WERI-Rb-1 (cell line): Measurements from ENCODE around the gene VDR.

ENCODE experiments used
- DNase-seq: peaks from one replicate; pipeline ENCODE4 v3.0.0-alpha.2; 2020
- H3K27ac ChIP-seq: fragments of 250-450 bp; sonication (Bioruptor Pico); 2 replicates; pipeline ENCODE4 v1.5.1; 2020; ENCODE audit warnings: mild to moderate bottlenecking, moderate library complexity
- H3K27me3 ChIP-seq: fragments of 250-450 bp; sonication (Bioruptor Pico); 2 replicates; pipeline ENCODE4 v1.5.1; 2021; ENCODE audit warnings: mild to moderate bottlenecking, low read depth, moderate library complexity; ENCODE audit not compliant: insufficient read depth, severe bottlenecking
- H3K36me3 ChIP-seq: fragments of 250-450 bp; sonication (Bioruptor Pico); 2 replicates; pipeline ENCODE4 v1.5.1; 2020; ENCODE audit warnings: mild to moderate bottlenecking, moderate library complexity
- H3K4me3 ChIP-seq: 2 replicates; pipeline ENCODE4 v1.5.1; 2011; ENCODE audit warnings: low read depth, mild to moderate bottlenecking, control low read depth, low read length
- H3K9me3 ChIP-seq: fragments of 250-450 bp; sonication (Bioruptor Pico); 2 replicates; pipeline ENCODE4 v1.5.1; 2021; ENCODE audit warnings: mild to moderate bottlenecking, moderate library complexity; ENCODE audit not compliant: severe bottlenecking
- TF ChIP-seq, protein P1 (sequence below): IDR thresholded peaks from 2 replicates; pipeline ENCODE4 v1.5.1; 2011; ENCODE audit warnings: low read depth, mild to moderate bottlenecking, control low read depth, inconsistent platforms, low read length

VDR gene

DNA sequence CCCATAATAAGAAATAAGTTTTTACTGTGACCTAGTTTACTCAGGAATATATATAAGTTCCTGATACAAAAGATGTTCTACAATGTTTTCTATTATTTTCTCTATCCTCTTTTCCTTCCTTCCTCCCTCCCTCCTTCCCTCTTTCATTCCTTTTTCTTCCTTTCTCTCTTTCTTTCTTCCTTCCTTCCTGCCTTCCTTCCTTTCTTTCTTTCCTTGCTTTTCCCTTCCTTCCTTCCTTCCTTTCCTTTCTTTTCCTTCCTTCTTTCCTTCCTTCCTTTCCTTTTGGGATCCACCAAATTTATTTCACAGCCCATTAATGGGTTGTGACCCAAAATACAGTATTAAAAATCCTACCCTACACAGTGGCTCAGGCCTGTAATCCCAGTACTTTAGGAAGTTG, 3.9 kb upstream of the VDR start:
- DNase-seq: no peak
- TF ChIP-seq, protein P1, sequence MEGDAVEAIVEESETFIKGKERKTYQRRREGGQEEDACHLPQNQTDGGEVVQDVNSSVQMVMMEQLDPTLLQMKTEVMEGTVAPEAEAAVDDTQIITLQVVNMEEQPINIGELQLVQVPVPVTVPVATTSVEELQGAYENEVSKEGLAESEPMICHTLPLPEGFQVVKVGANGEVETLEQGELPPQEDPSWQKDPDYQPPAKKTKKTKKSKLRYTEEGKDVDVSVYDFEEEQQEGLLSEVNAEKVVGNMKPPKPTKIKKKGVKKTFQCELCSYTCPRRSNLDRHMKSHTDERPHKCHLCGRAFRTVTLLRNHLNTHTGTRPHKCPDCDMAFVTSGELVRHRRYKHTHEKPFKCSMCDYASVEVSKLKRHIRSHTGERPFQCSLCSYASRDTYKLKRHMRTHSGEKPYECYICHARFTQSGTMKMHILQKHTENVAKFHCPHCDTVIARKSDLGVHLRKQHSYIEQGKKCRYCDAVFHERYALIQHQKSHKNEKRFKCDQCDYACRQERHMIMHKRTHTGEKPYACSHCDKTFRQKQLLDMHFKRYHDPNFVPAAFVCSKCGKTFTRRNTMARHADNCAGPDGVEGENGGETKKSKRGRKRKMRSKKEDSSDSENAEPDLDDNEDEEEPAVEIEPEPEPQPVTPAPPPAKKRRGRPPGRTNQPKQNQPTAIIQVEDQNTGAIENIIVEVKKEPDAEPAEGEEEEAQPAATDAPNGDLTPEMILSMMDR: no peak
- H3K36me3 ChIP-seq: no peaks in the 10 kb centered on the region
- H3K4me3 ChIP-seq: no peak overlapping the region
- no peaks in the 10 kb centered on the region for H3K9me3 ChIP-seq
- peaks cover 25% of the 10 kb centered on the region for H3K27me3 ChIP-seq
- H3K27ac ChIP-seq: no peak overlapping the region

DNA sequence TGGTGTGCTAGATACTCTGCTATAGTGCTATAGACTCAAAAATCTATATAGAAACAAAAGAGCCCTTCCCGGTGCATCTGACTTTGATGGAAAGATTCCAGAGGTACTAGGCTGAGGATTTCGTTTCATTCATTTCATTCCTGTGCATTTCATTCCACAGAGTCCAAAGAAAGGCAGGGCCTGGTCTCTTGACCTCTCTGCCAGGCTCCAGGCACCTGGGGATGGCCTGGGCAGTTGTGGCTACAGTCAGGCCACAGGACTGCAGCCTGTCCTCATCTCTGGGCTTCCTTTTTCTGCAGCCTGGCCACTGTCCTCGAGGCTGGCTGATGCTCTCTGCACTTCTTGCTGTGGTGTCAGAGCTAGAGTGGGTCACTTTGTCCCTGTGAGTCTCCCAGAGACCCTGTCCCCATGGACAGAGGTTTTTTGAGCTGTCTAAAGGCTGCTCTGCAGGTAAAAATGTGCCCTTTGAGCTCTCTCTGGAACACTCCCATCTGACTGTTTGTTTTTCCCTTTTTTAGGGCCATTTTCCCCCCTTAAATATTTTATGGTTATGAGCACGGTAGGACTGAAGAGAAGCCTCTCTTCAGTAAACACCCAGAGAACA, 3.2 kb upstream of the VDR start:
- Histone ChIP-seq H3K36me3 (no peaks in the 10 kb centered on the region), H3K4me3 (no peak overlapping the region), H3K27ac (no peak overlapping the region), H3K9me3 (no peaks in the 10 kb centered on the region), H3K27me3 (peaks cover 31% of the 10 kb centered on the region)
- TF ChIP-seq, protein P1: no peak
- DNase-seq: no peak

DNA sequence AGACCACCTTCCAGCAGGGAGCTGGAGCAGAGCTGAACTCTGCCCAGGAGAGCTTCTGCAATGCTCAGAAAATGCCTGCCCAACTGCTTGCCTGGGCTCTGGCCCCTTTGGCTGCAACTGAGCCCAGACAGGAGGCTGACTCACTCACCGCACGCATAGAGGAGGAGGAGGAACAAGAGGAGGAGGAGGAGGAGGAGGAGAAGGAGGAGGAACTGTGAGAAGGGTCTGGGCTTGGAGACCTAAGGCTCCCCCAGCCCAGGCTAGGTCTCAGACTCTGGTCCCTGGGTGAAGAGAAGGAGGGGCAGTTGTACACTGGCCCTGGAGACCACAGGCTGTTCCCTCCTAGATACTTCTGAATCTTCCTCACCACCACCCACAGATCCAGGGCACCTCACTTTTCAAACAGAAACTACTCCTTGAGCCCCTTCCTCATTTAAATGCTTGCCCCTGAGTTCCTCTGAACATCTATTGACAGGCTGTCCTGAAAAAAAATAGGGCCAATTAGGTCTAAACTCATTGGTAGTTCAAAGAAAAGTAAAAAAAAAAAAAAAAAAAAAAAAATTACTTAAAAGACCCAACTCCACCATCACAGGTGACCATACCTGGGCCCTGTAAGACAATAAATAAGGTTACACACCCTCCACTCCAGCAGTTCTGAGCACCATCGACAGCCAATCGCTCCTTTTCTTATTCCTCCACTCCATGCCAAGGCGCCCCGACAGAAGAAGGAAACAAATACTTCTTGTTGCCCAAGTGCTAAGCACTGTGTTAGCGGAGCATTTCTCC, 674 bp downstream of the VDR start:
- Histone ChIP-seq H3K27ac (no peak overlapping the region), H3K4me3 (peak overlapping the region; percentile 35), H3K27me3 (peaks cover 35% of the 10 kb centered on the region), H3K36me3 (no peaks in the 10 kb centered on the region), H3K9me3 (no peaks in the 10 kb centered on the region)
- DNase-seq: no peak
- TF ChIP-seq, protein P1: no peak

DNA sequence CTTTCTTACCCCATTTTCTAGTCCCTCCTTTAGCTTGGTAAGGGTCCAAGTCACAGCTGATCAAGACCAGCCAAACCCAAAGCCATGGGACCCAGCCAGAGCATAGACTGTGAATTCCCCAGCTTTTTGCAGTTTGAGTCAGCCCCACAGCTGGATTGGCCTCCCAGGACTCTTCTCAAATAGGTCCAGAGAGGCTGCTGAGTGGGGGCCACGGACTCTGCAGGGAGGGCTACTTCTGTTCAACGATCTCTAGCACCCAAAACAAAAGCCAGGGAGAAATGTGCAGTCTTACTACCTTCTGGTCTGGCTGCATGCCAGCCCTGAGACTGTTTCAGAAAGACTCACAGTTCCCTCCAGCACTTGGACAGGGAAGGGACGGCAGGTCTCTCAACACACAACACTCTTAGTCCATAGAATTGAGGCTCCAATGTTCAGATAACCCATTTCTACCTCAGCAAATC, 1.6 kb downstream of the VDR start:
- DNase-seq: no peak
- H3K27ac ChIP-seq: no peak overlapping the region
- TF ChIP-seq, protein P1: no peak
- H3K4me3 ChIP-seq: no peak overlapping the region
- no peaks in the 10 kb centered on the region for H3K36me3 ChIP-seq
- H3K9me3 ChIP-seq: no peaks in the 10 kb centered on the region
- peaks cover 35% of the 10 kb centered on the region for H3K27me3 ChIP-seq

DNA sequence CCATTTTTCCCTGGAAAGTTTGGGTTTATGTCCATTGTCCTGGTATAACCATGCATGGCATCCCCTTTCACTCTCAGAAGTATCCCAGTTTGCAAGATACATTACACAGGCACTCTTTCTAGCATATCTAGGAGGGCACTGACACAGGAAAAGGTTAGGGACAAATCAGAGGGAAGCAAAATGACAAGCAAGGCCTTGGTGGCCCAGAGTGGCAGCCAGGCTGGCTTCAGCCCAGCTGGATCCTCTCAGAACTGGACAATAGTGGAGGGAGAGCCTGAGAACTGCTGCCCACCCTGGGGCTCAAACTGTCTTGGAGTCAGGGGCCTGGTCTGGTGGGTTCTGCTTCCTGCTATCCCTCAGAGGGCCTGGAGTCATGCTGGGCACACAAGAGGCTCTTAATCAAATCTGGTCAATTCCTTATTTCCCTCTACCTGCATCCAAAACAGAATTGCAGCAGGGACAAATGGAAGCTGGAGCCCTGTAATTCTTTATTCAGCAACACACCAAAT, 2.6 kb downstream of the VDR start:
- DNase-seq: no peak
- Histone ChIP-seq H3K27me3 (peaks cover 35% of the 10 kb centered on the region), H3K27ac (no peak overlapping the region), H3K4me3 (no peak overlapping the region), H3K9me3 (no peaks in the 10 kb centered on the region), H3K36me3 (no peaks in the 10 kb centered on the region)
- TF ChIP-seq, protein P1: no peak
